PC-9 (cell line): ENCODE measurements around the gene LOXL1. TPM values are rescaled to one million over a fixed set of nuclear protein-coding genes. Genes with fewer than 3 reads are reported as not detected.

Experiments used
- BruUV-seq: library from RNA; stranded (reverse); fragments of 400-500 nt; replicated peaks from 2 replicates; lab custom pipeline; 2021; lab: Mats Ljungman, UMichigan
- CTCF ChIA-PET: fragments of 300-600 bp; sonication (Branson Sonifier 250); formaldehyde crosslinking; loops from one replicate; lab custom pipeline; 2022; ENCODE audit warnings: antibody characterized with exemption; lab: Charles Lee
- POLR2A ChIA-PET: fragments of 300-600 bp; sonication (Branson Sonifier 250); formaldehyde crosslinking; loops from one replicate; lab custom pipeline; 2022; ENCODE audit warnings: antibody characterized with exemption; ENCODE audit not compliant: unreplicated experiment; lab: Charles Lee
- DNase-seq, 2 experiments: peaks; one replicate each; pipeline versions ENCODE4 v3.0.0 to v3.0.0-alpha.2; 2015 to 2022; ENCODE audit warnings: mixed read lengths in 1 of 2
- H2AFZ ChIP-seq: fragments of 200-600 bp; sonication (generic); 2 replicates; pipeline ENCODE4 v1.8.1; 2017; ENCODE audit warnings: antibody characterized with exemption
- H3F3A ChIP-seq: fragments of 200-600 bp; sonication (generic); 2 replicates; pipeline ENCODE4 v1.8.1; 2017; ENCODE audit warnings: antibody characterized with exemption, mild to moderate bottlenecking, low read depth; ENCODE audit not compliant: insufficient read depth
- H3K27ac ChIP-seq: fragments of 200-600 bp; sonication (generic); 2 replicates; pipeline ENCODE4 v1.6.1; 2016; ENCODE audit warnings: mixed run types
- H3K27me3 ChIP-seq: fragments of 200-600 bp; sonication (generic); 2 replicates; pipeline ENCODE4 v1.6.1; 2016; ENCODE audit warnings: low read depth, mixed run types; ENCODE audit not compliant: insufficient read depth
- H3K36me3 ChIP-seq: fragments of 200-600 bp; sonication (generic); 2 replicates; pipeline ENCODE4 v1.6.1; 2016; ENCODE audit warnings: low read depth, mixed run types
- H3K4me1 ChIP-seq: fragments of 200-600 bp; sonication (generic); replicated peaks from 2 replicates; pipeline ENCODE4 v1.6.1; 2016; ENCODE audit warnings: mixed run types; ENCODE audit not compliant: insufficient read depth
- H3K4me2 ChIP-seq: fragments of 200-600 bp; sonication (generic); 2 replicates; pipeline ENCODE4 v1.6.1; 2017; ENCODE audit warnings: mixed run types
- H3K4me3 ChIP-seq: fragments of 200-600 bp; sonication (generic); 2 replicates; pipeline ENCODE4 v1.6.1; 2016; ENCODE audit warnings: mixed run types
- H3K79me2 ChIP-seq: fragments of 200-600 bp; sonication (generic); 2 replicates; pipeline ENCODE4 v1.6.1; 2017; ENCODE audit warnings: low read depth, mixed run types
- H3K9me2 ChIP-seq: fragments of 200-600 bp; sonication (generic); 2 replicates; pipeline ENCODE4 v1.8.1; 2017; ENCODE audit warnings: mild to moderate bottlenecking; ENCODE audit not compliant: insufficient read depth
- H3K9me3 ChIP-seq: fragments of 200-600 bp; sonication (generic); 2 replicates; pipeline ENCODE4 v1.8.1; 2016; ENCODE audit warnings: low read depth; ENCODE audit not compliant: insufficient read depth
- H4K20me1 ChIP-seq: fragments of 200-600 bp; sonication (generic); 2 replicates; pipeline ENCODE4 v1.8.1; 2017; ENCODE audit not compliant: insufficient read depth
- CTCF ChIP-seq: fragments of 200-600 bp; sonication (generic); conservative IDR thresholded peaks from 2 replicates; pipeline ENCODE4 v1.6.1; 2017; ENCODE audit warnings: mixed run types, antibody characterized with exemption, mild to moderate bottlenecking, moderate library complexity
- EZH2 ChIP-seq: fragments of 200-600 bp; sonication (generic); IDR thresholded peaks from 2 replicates; pipeline ENCODE4 v1.8.0; 2017; ENCODE audit warnings: antibody characterized with exemption, low read depth
- intact Hi-C: fragments of 100-400 bp; cut with micrococcal nuclease; formaldehyde crosslinking; loops from one replicate; pipeline ENCODE4 v1.10.0; 2022; ENCODE audit not compliant: unreplicated experiment
- total RNA-seq: library from RNA; stranded (reverse); gene quantifications from 2 replicates; pipeline ENCODE4 v1.2.3, GENCODE V29; 2021

LOXL1 gene
- total RNA-seq, 1 experiment from 2014 or later = 50.7 TPM

DNA sequence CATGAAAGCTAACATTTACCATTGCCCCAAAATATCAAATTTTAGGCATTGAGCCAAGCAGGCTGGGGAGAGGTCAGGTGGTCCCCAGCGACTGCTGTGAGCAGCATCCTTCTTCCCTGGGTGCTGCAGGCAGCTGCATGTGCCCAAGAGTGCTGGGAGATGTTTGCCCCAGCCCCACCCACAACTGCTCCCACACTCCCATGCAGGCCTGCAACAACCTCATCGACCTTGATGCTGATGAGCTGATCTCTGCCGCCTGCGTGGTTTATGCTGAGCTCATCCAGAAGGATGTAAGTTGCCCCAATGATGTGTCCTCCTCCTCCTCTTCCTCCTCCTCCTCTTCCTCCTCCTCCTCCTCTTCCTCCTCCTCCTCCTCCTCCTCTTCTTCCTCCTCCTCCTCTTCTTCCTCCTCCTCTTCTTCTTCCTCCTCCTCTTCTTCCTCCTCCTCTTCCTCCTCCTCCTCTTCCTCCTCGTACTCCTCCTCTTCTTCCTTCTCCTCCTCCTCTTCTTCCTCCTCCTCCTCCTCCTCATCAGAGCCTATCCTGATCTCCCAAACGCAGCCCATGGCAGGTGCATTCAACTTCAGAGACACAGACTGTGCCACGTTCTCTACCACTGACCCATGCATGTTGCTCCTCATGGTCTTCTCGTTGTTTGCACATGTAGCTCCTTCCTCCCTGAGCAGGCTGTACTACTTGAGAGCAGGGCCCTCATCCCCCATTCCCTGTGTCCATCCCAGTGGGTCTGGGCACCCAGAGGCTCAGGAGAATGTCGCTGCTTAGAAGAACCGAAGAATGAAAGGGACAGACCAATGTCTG lies 37.8 kb upstream of the LOXL1 start:
- no TSS peak for BruUV-seq
- Histone ChIP-seq H3K36me3 (no peaks in the 10 kb centered on the region), H3K4me3 (no peak overlapping the region), H3F3A (no peaks in the 10 kb centered on the region), H3K4me2 (no peak overlapping the region), H3K27me3 (peaks cover 62% of the 10 kb centered on the region), H3K9me2 (no peaks in the 10 kb centered on the region), H3K9me3 (no peaks in the 10 kb centered on the region), H3K79me2 (no peaks in the 10 kb centered on the region), H4K20me1 (no peaks in the 10 kb centered on the region), H3K4me1 (no peaks in the 10 kb centered on the region), H3K27ac (no peak overlapping the region), H2AFZ (no peak overlapping the region)
- TF ChIP-seq EZH2 (no peak), CTCF (no peak)
- POLR2A ChIA-PET = no interaction called here
- intact Hi-C loops = no loop called here
- DNase-seq = no peak
- CTCF ChIA-PET = no interaction called here

DNA sequence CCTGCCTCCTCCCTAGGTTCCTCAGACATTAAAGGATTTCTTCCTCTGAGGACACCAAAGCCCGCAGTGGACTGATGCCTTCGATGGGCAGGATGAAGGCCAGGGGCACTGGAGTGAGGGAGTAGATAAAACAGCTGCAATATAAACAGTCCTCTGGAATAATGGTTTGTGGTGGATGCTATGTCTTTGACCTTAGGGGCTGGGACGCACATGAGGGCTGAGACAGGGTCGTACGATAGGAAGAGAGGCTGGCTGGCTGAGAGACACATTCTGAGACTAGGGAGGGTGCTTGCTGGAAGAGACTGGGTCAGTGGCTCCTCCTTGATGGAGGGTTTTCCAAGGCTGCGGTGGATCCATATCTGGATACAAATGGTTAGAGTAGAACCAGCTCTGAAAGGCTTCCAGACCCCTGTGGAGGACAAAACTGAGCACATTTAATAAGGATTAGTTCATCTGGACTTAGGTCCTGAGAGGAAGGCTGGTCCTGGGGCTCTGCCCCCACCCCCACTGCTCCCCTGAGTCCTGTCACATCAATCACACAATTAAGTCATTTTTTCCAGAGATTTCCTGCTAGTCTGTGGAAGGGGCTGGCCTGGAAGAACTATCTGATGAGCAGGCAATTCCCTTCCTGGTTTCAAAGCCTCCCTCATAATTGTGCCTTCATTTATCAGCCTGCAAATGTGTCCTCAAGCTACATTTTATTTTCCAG lies 37.1 kb upstream of the LOXL1 start:
- DNase-seq = no peak
- no peaks in the 10 kb centered on the region for H3K36me3 ChIP-seq
- ChIA-PET CTCF (no interaction called here), POLR2A (no interaction called here)
- BruUV-seq = no TSS peak
- no peak overlapping the region for H3K4me2 ChIP-seq
- no peaks in the 10 kb centered on the region for H4K20me1 ChIP-seq
- no peaks in the 10 kb centered on the region for H3K9me3 ChIP-seq
- H3K27me3 ChIP-seq = peaks cover 56% of the 10 kb centered on the region
- H3K4me3 ChIP-seq = no peak overlapping the region
- no peaks in the 10 kb centered on the region for H3K79me2 ChIP-seq
- no peak overlapping the region for H3K27ac ChIP-seq
- H3F3A ChIP-seq = no peaks in the 10 kb centered on the region
- TF ChIP-seq EZH2 (no peak), CTCF (no peak)
- H2AFZ ChIP-seq = no peak overlapping the region
- intact Hi-C loops = no loop called here
- H3K4me1 ChIP-seq = no peaks in the 10 kb centered on the region
- no peaks in the 10 kb centered on the region for H3K9me2 ChIP-seq

GRCh38 chr15:73889762-73890124 lies 36.5 kb upstream of the LOXL1 start:
- H3K4me2 ChIP-seq = no peak overlapping the region
- intact Hi-C loops = no loop called here
- ChIA-PET POLR2A (no interaction called here), CTCF (no interaction called here)
- no peak for DNase-seq
- TF ChIP-seq EZH2 (no peak), CTCF (no peak)
- no peaks in the 10 kb centered on the region for H3K79me2 ChIP-seq
- no peak overlapping the region for H3K27ac ChIP-seq
- no peaks in the 10 kb centered on the region for H3K4me1 ChIP-seq
- H3K9me3 ChIP-seq = no peaks in the 10 kb centered on the region
- H2AFZ ChIP-seq = no peak overlapping the region
- H3F3A ChIP-seq = no peaks in the 10 kb centered on the region
- no peaks in the 10 kb centered on the region for H3K9me2 ChIP-seq
- no peaks in the 10 kb centered on the region for H3K36me3 ChIP-seq
- H3K27me3 ChIP-seq = peaks cover 51% of the 10 kb centered on the region
- no peaks in the 10 kb centered on the region for H4K20me1 ChIP-seq
- H3K4me3 ChIP-seq = no peak overlapping the region
- no TSS peak for BruUV-seq
